GM18499 (cell line): ENCODE measurements around the gene RIPOR2.

Experiments
- ATAC-seq: cut with Tn5 transposase; IDR thresholded peaks from one replicate; pipeline ENCODE4 v1.9.1; 2021; ENCODE audit warnings: moderate number of reproducible peaks; ENCODE audit not compliant: insufficient read depth, unreplicated experiment

Gene RIPOR2

GRCh38 chr6:24855395-24856245, 80.1 kb downstream of the RIPOR2 start:
- no peak for ATAC-seq

GRCh38 chr6:24854077-24854666, 81.6 kb downstream of the RIPOR2 start:
- ATAC-seq, result no peak

- ATAC-seq, result no peak
Observed at GRCh38 chr6:24851086-24851485, 84.7 kb downstream of the RIPOR2 start.

DNA sequence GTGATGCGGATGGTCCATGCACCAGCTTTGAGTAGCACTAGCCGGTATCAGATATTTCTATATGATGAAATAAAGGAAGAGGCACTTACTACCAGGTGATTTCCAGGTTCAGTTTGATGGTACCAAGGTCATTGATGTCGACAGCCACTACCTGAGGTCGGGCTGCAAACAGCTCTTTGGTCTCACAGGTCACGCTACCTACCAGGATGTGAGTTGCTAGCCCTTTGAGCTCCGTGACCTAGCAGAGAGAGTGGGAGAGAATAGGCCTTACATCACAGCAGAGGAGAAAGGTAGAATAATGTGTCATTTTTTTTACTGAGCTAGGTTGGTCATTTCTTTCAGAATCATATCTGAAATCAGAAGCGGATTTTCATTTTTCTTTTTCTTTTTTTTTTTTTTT, 86.0 kb downstream of the RIPOR2 start:
- no peak for ATAC-seq

DNA sequence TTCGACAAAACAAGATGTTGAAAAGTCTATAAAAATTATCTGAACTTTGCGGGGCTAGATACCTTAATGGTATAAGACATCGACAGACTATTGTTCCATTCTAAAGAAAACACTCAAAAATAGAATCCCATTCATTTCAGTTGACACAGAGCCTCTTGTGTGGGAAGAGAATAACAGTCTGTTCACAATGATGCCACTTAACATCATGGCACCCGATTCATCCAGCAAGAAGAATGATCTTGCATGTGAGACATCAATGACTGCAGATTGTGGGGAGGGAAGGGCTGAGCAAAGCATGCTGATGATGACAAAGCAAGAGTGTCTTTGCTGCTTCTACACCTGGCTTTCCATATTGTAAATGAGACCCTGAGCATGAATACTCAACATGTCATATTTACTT, 87.3 kb downstream of the RIPOR2 start:
- ATAC-seq, result no peak

- no peak for ATAC-seq
Observed at GRCh38 chr6:24847402-24847801, 88.4 kb downstream of the RIPOR2 start.

GRCh38 chr6:24845578-24845977, 90.2 kb downstream of the RIPOR2 start:
- no peak for ATAC-seq

DNA sequence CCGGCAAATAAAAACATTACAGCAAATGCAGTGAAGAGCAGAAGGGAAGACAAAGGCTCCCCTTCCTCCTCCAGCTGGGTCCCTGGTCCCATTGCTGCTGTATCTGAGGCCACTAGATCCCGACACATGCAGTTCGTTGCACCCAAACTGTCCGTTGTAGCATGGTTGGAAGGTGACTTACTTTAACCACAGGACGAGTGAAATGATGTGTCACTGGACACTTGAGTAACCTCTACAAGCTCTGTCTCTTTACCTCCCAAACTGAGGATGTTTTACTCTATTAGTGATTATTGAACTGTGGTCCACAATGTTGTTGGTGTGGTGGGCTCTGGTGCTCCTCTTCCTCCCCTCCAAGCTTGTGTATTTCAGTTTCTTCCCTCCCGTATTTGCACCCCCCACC, 90.9 kb downstream of the RIPOR2 start:
- ATAC-seq, result no peak

DNA sequence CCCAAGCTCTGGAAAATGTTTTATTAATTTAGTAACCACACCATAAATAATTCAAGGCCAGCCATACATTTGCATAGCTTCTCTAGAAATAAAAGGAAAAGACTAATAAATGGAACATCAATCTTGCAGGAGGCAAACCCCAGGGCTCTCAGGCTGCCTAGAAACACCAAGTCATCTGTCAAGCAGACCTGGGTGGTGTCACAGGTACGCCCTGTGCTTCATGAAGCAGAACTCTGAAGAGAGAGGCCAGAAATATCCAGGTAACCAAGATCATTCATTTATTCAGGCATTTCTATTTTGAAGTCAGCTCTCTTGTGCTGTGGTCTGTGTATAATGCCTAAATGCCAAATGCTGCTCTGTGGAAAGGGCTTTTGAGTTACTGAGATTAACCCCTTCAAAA, 91.7 kb downstream of the RIPOR2 start:
- ATAC-seq, result no peak

DNA sequence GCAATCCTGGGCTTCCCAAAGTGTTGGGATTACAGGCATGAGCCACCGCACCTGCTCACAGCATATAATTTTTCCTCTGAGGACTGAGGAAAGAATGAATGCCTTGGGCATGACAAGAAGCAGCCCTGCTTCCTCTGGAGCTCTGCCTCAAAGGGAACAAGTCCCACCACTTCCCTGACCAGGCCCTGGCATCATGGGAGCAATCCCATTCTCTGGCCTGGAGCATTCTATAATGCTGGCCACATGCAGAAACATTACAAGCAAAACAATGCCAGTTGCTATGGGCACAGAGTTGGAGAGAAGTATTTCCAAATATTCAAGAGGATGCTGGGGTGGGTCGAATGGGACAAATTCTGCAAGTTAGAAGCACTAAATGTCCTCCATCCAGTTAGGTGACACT, 95.6 kb downstream of the RIPOR2 start:
- no peak for ATAC-seq

- no peak for ATAC-seq
Observed at GRCh38 chr6:24838994-24839393, 96.8 kb downstream of the RIPOR2 start.

DNA sequence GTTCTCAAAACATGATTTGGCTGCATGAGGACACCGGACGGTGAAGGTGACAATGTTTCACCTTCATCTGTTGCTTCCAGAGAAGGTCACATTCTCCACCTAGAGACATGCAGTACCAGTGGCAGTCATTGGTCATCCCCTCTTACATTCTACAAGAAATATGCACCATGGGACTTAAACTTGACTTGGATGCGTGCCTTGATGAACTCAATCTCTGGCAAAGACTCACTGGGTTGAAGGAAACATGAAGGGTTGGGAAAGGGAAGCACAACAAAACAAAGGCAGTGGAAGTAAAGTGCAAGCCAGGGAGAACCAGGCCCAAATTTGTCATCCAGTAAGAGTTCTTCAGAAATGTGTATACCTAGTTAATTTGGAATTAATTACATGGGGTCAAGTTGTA, 97.7 kb downstream of the RIPOR2 start:
- no peak for ATAC-seq

DNA sequence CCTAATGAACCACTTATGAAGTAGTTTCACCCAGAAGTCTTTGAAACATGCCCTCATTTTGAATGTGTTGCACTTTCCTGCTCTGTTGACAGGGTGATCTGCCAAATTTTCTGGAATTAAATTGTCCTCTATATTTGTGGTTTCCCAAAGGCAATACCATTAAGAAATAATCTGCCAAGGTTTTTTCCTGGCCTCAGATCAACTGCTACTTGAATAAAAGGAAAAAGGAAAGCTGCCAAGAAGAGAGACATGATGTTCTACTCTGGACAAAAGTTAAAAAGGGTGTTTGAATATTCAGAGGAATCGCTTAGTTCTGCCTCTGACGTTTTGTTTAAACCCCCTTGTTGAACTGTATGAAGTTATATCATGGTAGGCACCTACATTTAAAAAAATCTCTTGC, 99.7 kb downstream of the RIPOR2 start:
- ATAC-seq, result no peak

DNA sequence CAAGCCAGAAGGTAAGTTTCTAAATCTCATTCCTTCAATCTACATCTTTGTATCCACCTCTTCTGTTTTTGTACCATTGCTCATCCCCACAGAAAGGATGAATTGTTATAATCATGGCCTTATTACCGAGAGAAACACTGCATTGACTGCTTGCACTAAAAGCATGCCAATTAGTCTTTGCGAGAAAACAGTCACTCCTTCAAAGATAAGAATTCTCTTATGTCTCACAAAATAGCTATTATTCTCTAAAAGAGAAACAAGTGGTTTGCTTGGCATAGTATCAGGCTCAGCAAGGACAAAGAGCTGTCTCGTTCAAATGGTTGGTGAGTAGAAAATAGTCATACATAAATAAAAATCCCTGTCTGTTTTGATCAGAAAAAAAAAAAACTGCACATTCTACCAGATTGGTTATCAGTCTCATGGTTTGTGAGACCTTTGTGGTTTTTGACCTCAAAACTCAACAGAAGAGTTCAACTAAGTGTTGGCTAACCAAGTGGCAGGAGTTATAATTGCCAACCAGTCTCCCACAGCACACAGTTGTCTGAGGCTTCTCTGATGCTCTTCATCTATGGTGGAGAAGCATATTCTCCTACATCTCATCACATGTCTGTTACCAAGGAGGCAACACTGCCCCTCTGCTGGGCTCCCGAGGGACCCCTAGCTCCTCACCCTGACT, 101.9 kb downstream of the RIPOR2 start:
- no peak for ATAC-seq

GRCh38 chr6:24832794-24833193, 103.0 kb downstream of the RIPOR2 start:
- no peak for ATAC-seq

GRCh38 chr6:24831771-24832716, 103.7 kb downstream of the RIPOR2 start:
- ATAC-seq, result no peak

DNA sequence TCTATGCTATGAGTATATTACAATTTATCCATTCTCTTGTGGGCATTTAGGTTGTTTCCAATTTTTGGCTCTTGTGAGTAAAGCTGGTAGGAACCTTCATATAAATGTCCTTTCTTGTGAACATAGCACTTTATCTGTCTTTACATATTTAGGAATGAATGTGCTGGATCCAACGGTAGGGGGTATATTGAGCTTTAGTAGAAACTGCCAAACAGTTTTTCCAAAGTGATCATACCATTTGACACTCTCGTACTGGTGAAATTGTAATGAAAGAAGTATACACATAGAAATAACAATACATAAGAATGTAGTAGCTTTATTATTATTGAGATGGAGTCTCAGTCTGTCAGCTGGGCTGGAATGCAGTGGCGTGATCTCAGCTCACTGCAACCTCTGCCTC, 106.1 kb downstream of the RIPOR2 start:
- no peak for ATAC-seq

GRCh38 chr6:24827970-24828369, 107.8 kb downstream of the RIPOR2 start:
- ATAC-seq, result no peak

GRCh38 chr6:24827162-24827561, 108.6 kb downstream of the RIPOR2 start:
- ATAC-seq, result no peak

DNA sequence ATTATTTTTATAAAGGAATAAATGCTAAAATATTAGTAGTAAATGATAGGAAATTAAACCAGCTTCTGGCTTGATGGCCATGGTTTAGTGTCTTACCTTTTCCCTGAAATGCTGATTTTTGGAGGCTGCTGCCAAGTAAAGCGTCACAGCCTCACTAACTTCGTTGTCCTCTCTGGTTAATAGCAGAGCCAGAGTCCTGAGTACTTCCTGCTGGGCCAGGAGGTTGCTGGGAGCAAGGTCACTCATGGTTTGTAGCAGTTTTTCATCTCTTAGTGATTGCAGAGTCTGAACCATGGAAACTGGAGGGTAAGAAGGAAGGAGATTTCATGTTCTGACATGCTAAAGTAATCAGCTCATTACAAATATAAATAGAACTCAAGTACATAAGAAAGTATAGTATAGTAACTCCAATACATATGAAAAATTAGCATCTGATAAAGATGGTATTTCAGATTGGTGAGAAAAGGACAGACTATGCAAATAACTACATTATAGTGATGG, 110.6 kb downstream of the RIPOR2 start:
- no peak for ATAC-seq
